ENCODE results near the gene DQX1.

The DQX1 gene

DNA sequence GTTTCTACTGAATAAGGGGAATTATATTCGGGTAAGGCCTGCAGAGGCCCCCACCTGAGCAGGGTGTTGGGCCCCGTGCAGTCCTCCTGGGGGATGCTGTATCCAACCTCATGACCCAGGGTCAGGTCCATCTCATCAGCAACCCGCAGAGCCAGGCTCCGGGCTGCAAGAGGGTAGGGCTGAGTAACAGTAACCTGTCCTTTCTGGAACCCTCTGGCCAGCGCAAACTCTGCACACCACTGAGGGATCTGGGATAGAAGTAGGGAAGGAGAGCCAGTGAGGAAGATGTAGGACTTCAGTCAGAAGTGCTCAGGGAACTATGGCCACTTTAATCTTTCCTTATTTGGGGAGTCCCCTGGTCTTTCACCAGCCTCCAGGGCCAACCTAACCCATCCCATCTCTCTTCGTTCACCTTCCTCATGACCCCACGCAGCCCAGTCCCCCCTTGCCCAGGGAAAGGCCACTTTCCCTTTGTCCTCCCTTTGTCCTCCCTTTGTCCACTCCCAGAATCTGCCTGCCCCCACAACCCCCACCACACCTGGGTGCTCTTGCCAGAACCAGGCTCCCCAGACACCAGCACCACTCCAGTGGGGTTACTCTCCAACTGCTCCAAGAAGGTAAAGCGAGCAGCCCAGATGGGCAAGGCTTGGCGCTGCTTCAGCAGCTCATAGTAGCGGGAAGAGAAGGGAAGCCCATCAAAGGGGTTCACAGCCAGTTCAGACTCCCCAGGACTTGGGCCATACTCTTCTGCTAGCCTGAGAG, 895 bp downstream of the DQX1 start (continued):
- TF ChIP-seq, protein P1, sequence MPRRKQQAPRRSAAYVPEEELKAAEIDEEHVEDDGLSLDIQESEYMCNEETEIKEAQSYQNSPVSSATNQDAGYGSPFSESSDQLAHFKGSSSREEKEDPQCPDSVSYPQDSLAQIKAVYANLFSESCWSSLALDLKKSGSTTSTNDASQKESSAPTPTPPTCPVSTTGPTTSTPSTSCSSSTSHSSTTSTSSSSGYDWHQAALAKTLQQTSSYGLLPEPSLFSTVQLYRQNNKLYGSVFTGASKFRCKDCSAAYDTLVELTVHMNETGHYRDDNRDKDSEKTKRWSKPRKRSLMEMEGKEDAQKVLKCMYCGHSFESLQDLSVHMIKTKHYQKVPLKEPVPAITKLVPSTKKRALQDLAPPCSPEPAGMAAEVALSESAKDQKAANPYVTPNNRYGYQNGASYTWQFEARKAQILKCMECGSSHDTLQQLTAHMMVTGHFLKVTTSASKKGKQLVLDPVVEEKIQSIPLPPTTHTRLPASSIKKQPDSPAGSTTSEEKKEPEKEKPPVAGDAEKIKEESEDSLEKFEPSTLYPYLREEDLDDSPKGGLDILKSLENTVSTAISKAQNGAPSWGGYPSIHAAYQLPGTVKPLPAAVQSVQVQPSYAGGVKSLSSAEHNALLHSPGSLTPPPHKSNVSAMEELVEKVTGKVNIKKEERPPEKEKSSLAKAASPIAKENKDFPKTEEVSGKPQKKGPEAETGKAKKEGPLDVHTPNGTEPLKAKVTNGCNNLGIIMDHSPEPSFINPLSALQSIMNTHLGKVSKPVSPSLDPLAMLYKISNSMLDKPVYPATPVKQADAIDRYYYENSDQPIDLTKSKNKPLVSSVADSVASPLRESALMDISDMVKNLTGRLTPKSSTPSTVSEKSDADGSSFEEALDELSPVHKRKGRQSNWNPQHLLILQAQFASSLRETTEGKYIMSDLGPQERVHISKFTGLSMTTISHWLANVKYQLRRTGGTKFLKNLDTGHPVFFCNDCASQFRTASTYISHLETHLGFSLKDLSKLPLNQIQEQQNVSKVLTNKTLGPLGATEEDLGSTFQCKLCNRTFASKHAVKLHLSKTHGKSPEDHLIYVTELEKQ (tag by site-specific recombination; IDR thresholded peaks at IDR 0.05; ENCODE audit: borderline replicate concordance): no peak
- TF ChIP-seq ZNF596 (tag by site-specific recombination; IDR thresholded peaks at IDR 0.05): no peak
- no peak for TF ChIP-seq ZNF112 (tag by site-specific recombination; IDR thresholded peaks at IDR 0.05)
- TF ChIP-seq ZNF48 (tag by site-specific recombination; IDR thresholded peaks at IDR 0.05): no peak
- no peak for TF ChIP-seq SALL2 (tag by site-specific recombination; IDR thresholded peaks at IDR 0.05; ENCODE audit: borderline replicate concordance)
- TF ChIP-seq ZNF530 (tag by site-specific recombination; IDR thresholded peaks at IDR 0.05; ENCODE audit: low read depth): no peak
- no peak for TF ChIP-seq ZNF707 (tag by site-specific recombination; IDR thresholded peaks at IDR 0.05)
- TF ChIP-seq ZNF37A (tag by site-specific recombination; IDR thresholded peaks at IDR 0.05): no peak
- TF ChIP-seq, protein P2, sequence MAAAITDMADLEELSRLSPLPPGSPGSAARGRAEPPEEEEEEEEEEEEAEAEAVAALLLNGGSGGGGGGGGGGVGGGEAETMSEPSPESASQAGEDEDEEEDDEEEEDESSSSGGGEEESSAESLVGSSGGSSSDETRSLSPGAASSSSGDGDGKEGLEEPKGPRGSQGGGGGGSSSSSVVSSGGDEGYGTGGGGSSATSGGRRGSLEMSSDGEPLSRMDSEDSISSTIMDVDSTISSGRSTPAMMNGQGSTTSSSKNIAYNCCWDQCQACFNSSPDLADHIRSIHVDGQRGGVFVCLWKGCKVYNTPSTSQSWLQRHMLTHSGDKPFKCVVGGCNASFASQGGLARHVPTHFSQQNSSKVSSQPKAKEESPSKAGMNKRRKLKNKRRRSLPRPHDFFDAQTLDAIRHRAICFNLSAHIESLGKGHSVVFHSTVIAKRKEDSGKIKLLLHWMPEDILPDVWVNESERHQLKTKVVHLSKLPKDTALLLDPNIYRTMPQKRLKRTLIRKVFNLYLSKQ (tag by site-specific recombination; IDR thresholded peaks at IDR 0.05; ENCODE audit: borderline replicate concordance): no peak
- TF ChIP-seq OVOL3 (tag by site-specific recombination; IDR thresholded peaks at IDR 0.05): no peak
- no peak for TF ChIP-seq ZNF132 (tag by site-specific recombination; IDR thresholded peaks at IDR 0.05; ENCODE audit: borderline replicate concordance)
- no peak for TF ChIP-seq ZNF133 (tag by site-specific recombination; IDR thresholded peaks at IDR 0.05)
- no peak for TF ChIP-seq ZNF248 (tag by site-specific recombination; IDR thresholded peaks at IDR 0.05)
- TF ChIP-seq ZNF560 (tag by site-specific recombination; IDR thresholded peaks at IDR 0.05; ENCODE audit: borderline replicate concordance): no peak

DNA sequence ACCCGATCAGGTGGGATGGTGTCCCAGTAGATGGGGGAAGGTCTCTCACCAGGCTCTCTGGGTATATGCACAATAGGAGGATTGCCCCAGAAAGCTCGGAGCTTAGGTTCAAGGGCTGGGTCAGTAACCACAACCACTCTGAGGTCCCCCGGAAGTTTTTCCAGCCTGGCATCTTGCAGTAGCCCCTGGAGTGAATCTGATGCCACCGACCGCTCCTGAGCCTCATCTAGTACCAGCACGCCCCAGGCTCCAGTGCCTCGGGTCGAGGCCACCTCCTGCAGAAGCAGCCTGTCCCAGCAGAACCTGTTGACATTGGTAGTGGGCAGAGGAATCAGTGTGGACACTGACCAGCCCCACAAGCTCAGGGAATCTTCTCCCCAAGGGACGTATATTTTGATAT, 2.0 kb downstream of the DQX1 start:
- Histone ChIP-seq H3K4me3 (ENCODE audit: low read depth, low read length) (no peak overlapping the region), H3K9me3 (ENCODE audit: control insufficient read depth, insufficient read depth, low read depth, low read length) (no peaks in the 10 kb centered on the region), H3K36me3 (ENCODE audit: control insufficient read depth in 2 of 2, insufficient read depth in 1 of 2, low read length in 2 of 2) (peaks cover 7 to 36% of the 10 kb centered on the region in 2 experiments; a peak in 1 of 3 replicates), H3K4me1 (ENCODE audit: control insufficient read depth, insufficient read depth, low read length) (no peaks in the 10 kb centered on the region; the same call in 1 of the 2 replicates), H3K27ac (ENCODE audit: extremely low read depth, low read depth, low read length) (no peak overlapping the region)
- CTCF ChIA-PET: no interaction called here
- POLR2A ChIA-PET: no interaction called here
- TF ChIP-seq, protein P3, sequence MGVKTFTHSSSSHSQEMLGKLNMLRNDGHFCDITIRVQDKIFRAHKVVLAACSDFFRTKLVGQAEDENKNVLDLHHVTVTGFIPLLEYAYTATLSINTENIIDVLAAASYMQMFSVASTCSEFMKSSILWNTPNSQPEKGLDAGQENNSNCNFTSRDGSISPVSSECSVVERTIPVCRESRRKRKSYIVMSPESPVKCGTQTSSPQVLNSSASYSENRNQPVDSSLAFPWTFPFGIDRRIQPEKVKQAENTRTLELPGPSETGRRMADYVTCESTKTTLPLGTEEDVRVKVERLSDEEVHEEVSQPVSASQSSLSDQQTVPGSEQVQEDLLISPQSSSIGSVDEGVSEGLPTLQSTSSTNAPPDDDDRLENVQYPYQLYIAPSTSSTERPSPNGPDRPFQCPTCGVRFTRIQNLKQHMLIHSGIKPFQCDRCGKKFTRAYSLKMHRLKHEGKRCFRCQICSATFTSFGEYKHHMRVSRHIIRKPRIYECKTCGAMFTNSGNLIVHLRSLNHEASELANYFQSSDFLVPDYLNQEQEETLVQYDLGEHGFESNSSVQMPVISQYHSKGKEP (tag by site-specific recombination; IDR thresholded peaks at IDR 0.05): no peak
- TF ChIP-seq ZNF777 (tag by site-specific recombination; IDR thresholded peaks at IDR 0.05; ENCODE audit: borderline replicate concordance): no peak
- TF ChIP-seq, protein P4, sequence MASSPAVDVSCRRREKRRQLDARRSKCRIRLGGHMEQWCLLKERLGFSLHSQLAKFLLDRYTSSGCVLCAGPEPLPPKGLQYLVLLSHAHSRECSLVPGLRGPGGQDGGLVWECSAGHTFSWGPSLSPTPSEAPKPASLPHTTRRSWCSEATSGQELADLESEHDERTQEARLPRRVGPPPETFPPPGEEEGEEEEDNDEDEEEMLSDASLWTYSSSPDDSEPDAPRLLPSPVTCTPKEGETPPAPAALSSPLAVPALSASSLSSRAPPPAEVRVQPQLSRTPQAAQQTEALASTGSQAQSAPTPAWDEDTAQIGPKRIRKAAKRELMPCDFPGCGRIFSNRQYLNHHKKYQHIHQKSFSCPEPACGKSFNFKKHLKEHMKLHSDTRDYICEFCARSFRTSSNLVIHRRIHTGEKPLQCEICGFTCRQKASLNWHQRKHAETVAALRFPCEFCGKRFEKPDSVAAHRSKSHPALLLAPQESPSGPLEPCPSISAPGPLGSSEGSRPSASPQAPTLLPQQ (tag by site-specific recombination; IDR thresholded peaks at IDR 0.05): no peak
- TF ChIP-seq, protein P5, sequence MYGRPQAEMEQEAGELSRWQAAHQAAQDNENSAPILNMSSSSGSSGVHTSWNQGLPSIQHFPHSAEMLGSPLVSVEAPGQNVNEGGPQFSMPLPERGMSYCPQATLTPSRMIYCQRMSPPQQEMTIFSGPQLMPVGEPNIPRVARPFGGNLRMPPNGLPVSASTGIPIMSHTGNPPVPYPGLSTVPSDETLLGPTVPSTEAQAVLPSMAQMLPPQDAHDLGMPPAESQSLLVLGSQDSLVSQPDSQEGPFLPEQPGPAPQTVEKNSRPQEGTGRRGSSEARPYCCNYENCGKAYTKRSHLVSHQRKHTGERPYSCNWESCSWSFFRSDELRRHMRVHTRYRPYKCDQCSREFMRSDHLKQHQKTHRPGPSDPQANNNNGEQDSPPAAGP (tag by site-specific recombination; IDR thresholded peaks at IDR 0.05): no peak
- no peak for TF ChIP-seq OVOL3 (tag by site-specific recombination; IDR thresholded peaks at IDR 0.05)
- TF ChIP-seq ZNF416 (tag by site-specific recombination; IDR thresholded peaks at IDR 0.05): no peak
- no peak for TF ChIP-seq SP2 (tag by site-specific recombination; IDR thresholded peaks at IDR 0.05)
- TF ChIP-seq, protein P1 (tag by site-specific recombination; IDR thresholded peaks at IDR 0.05; ENCODE audit: borderline replicate concordance): no peak
- no peak for TF ChIP-seq TCF7L2 (IDR thresholded peaks at IDR 0.05; ENCODE audit: borderline replicate concordance, low read depth, low read length)
- TF ChIP-seq ZNF221 (tag by site-specific recombination; IDR thresholded peaks at IDR 0.05; ENCODE audit: borderline replicate concordance): no peak
- no peak for TF ChIP-seq KLF9 (tag by site-specific recombination; IDR thresholded peaks at IDR 0.05; ENCODE audit: low read depth)
